ENCODE measurements around the gene SLC40A1. TPM values are rescaled to one million over a fixed set of nuclear protein-coding genes. Genes with fewer than 3 reads are reported as not detected.

The SLC40A1 gene
- total and polyA plus RNA-seq, 2 donors (not counting 3 experiments of a cell fraction or from before 2014, with no cell fraction given) = 8.5 to 15.1 TPM

GRCh38 chr2:189599245-189599644 is 18.7 kb upstream of the SLC40A1 start:
- Histone ChIP-seq H3K4me1 (ENCODE audit: control insufficient read depth, extremely low read depth, insufficient read depth, low read length) (no peaks in the 10 kb centered on the region), H2AFZ (ENCODE audit: low read depth, low read length) (no peak overlapping the region), H3K4me3 (replicated peaks in 1 of 3; ENCODE audit: insufficient read depth in 1 of 3, low read depth in 1 of 3, low read length in 3 of 3) (no peak overlapping the region), H3K9ac (replicated peaks; ENCODE audit: extremely low read depth, insufficient read depth, low read length) (no peak overlapping the region), H4K20me1 (replicated peaks; ENCODE audit: control insufficient read depth, extremely low read depth, insufficient read depth, low read length) (no peaks in the 10 kb centered on the region), H3K27ac (ENCODE audit: insufficient read depth, low read depth, low read length) (no peak overlapping the region), H3K27me3 (ENCODE audit: control insufficient read depth in 2 of 2, insufficient read depth in 2 of 2, low read length in 2 of 2) (no peaks in the 10 kb centered on the region), H3K9me1 (replicated peaks; ENCODE audit: control insufficient read depth, extremely low read depth, insufficient read depth, low read length) (no peaks in the 10 kb centered on the region), H3K4me2 (ENCODE audit: insufficient read depth, low read length) (no peak overlapping the region), H3K36me3 (ENCODE audit: control insufficient read depth in 2 of 2, extremely low read depth in 1 of 2, insufficient read depth in 2 of 2, low read length in 2 of 2) (no peaks in the 10 kb centered on the region), H3K79me2 (ENCODE audit: control insufficient read depth, insufficient read depth, low read length) (no peaks in the 10 kb centered on the region), H3K9me3 (replicated peaks; ENCODE audit: control insufficient read depth, insufficient read depth, low read length) (no peaks in the 10 kb centered on the region)
- intact Hi-C loops (cut with micrococcal nuclease) (no loop called here), dilution Hi-C loops (cut with MboI; ENCODE audit: extremely low pct_ligation_motif_present, low sequenced_read_pairs) (no loop called here)
- TF ChIP-seq GATA2 (IDR thresholded peaks at IDR 0.05; ENCODE audit: insufficient read depth, insufficient read length, low read depth, low read length) = no peak
- no peak for TF ChIP-seq MAX (IDR thresholded peaks at IDR 0.05; ENCODE audit: insufficient read depth, insufficient read length)
- no peak for TF ChIP-seq EZH2 (IDR thresholded peaks at IDR 0.05; ENCODE audit: borderline replicate concordance, low read depth, low read length, severe bottlenecking)
- no peak for TF ChIP-seq MYC (IDR thresholded peaks at IDR 0.05; ENCODE audit: low read depth, low read length)
- TF ChIP-seq POLR2A (IDR thresholded peaks at IDR 0.05; ENCODE audit: low read depth, low read length) = no peak
- no peak for TF ChIP-seq FOS (IDR thresholded peaks at IDR 0.05; ENCODE audit: borderline replicate concordance, insufficient read depth, low read length)
- no peak for TF ChIP-seq CTCF (IDR thresholded peaks at IDR 0.05; ENCODE audit: extremely low read depth in 1 of 2, insufficient read depth in 1 of 2, low read depth in 1 of 2, low read length in 2 of 2)
- TF ChIP-seq POLR2AphosphoS5 (IDR thresholded peaks at IDR 0.05; ENCODE audit: insufficient read depth, low read depth, low read length) = no peak
- no TSS peak for BruUV-seq (replicated peaks)
- DNase-seq (ENCODE audit: low read depth, low spot score) = no peak
- ChIA-PET CTCF (interaction anchor here (1.4 kb wide), 1 partner anchor 30 kb away, joined by 4 read pairs; no protein-coding TSS in a partner anchor), POLR2A (no interaction called here)
- FAIRE-seq = no peak
